Measurements from ENCODE around the gene HSD17B2. TPM values are rescaled to one million over a fixed set of nuclear protein-coding genes. Genes with fewer than 3 reads are reported as not detected.

HSD17B2 gene
- total RNA-seq, 1 donor from 2014 or later = 12.4 TPM

DNA sequence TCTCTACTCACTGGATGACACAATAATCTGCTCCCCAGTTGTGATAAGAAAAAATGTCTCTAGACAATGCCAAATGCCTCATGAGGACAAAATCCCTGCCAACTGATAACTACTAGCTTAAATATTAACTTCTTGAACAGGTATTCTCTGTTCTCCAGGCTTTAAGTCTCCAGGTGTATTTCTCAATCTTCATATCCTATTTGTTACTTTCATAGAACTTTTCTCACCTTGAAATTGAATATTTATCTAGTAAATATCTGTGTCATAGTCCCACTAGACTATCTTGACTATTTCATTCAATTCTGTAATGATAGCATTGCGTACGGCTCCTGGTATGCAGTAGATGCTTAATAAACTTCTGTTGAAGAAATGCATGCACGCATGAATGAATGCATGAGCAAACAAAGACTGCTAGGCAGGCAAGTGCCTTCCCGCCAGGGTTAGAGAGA lies 15.9 kb downstream of the HSD17B2 start:
- no peak for DNase-seq

DNA sequence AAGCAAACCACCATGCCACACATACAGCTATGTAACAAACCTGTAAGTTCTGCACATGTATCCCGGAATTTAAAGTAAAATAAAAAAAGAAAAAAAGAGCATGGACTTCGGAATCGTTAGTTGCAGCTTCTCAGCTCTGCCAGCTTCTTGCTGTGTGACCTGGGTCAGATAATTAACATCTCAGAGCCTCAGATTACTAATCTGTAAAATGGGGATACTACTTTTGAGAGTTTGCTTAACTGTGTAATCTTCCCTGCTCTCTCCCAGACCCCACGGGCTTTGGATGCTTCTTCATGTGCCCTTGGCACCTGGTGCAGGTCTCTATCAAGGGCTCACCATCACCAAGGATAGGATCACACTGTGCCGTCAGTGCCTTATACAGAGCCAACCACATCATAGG lies 16.6 kb downstream of the HSD17B2 start:
- DNase-seq = no peak

DNA sequence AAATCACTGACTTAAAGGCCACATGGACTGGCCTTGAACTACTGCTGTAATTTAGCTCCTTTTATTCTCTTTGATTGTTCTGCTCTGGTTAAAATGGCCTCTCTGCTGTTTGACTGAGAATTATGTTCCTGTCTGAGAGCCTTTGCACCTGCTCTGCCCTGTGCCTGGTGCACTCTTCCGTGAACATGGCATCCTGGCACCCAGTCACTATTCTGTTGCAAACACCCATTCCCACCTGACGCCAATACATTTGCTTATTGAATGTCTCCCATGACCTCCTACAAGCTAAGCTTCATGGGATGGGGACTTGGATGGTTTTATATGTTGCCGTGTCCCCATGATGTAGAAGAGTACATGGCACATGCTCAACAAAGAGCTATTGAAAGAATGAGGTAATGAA lies 20.1 kb downstream of the HSD17B2 start:
- no peak for DNase-seq

DNA sequence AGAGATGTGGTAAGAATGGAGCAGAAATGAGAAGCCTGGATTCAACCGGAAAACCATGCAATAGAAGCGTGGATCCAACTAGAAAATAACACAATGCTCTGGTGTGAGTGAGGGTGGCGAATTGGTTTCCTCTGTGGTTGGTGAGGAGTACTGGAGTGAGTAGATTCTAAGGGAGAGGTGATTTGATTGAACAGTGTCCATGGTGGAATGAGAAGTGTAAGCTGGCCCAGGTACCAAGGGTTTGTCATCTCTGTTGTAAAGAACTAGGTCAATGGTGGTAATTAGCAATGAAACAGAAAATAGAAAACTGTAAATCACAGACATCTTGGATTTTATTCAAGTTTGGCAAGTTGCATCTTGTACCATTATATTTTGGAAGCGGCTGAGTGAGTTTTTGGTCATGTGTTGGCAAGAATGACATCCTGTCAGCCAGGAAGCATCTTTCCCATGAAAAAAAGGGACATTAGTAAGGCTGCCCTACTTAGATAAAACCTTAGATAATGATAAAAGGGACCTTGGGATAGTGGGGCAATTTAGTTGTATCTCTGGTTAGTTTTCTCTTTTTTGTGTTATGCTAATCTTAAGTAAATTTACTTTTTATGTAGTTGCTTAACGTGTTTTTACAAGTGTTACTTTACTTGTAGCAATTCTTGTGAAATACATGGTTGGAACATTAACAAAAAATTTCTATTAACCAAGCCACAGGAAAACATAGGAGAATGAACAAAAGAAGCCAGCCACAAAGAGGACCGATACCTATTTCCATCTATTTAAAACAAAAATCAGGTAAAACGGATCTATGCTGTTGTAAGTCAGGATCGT lies 20.9 kb downstream of the HSD17B2 start:
- no peak for DNase-seq

DNA sequence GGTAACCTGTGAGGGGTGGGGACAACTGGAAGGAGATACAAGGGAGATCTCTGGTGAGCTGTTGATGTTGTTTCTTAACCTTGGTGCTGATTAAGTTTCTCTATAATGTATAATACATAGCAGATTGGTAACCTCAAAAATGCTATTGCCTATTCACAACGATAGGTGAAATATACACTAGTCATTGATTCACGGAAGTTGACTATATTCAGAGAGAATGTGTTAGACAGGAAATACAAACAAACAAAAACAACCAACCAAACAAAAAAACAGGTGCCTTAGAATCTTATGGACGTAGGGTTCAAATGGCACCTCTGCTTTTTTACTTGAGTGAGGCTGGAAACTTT lies 21.5 kb downstream of the HSD17B2 start:
- DNase-seq = no peak

DNA sequence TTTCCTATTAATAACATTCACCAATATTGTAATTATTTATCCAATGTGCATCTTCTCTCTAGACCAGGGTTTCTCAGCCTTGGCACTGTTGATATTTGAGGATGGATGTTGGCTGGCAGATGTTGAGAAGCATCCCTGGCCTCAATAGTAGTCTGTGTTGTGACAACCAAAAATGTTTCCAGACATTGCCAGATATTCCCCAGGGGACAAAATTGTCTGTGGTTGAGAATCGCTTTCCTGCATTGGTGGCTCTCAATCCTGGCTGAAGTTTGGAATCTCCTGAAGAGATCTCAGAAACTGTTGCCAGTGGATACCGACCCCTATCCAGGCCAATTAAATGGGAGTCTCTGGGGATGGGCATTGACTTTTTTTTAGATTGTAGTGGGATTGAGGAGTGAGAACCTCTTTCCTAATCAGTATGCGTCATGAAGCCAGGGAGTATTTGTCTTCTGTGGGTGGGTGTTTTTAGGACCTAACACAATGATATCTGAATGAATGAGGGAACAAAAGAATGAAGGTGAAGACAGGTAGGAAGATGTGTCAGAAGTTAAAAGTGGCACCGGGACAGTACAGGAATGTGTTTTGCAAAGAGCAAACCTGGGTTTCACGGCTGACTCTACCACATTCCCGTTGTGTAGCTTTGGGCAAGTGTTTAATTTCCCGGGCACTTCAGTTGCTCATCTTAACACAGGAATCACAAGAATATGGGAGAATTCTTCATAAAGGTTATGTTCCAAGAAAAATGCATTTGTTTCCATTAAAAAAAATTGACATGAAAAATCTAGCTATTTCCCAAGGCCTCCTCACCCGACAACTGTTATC lies 24.3 kb downstream of the HSD17B2 start:
- no peak for DNase-seq

DNA sequence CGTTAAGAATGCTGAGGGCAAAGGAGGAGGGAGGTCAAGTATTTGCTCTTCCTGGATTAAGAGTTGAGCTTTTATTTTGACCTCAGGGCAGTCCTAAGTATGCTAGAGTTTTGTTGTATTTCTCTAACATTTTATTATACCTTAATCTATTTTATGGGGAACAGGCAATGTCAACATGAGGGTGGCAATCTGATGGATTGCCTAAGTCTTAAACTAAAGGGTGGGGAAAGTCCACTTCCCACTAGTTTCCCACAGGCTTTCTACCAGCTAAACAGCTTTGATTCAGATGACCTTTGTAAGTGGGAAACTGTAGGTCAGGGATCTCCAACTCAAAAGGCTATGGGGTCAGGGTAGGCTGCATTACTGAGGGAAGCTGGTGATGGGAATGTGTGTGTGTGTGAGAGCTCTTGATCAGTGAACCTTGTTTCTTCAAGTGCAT lies 24.9 kb downstream of the HSD17B2 start:
- DNase-seq = no peak

DNA sequence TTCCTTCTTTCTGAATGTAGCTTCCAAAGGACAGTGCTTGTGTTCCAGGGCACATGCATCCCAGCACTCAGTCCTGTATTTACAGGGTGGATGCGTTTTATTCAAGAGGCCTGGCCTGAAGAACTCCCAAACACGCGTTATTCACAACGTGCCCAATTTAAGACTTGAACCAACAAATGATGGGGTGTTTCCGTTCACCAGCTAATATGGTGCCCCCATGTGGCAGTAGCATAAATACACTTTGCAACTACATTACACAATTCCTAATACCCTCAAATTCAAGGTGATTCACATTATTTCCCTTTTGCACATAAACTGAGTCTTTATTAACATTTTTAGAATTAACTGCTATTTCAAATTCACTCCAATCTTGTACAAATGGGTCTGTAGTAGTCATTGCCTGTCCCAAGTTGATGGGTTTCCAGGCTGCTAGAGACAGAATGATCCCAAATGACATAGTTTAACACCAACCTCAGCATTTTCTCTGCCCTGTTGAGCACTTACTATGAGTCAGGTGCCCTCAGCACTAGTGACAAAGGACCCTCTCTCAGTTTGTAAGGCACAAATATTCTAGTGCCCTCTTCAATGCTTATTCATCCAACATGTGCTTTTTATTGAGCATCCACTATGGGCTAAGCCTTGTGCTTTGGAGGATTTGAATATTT lies 26.9 kb downstream of the HSD17B2 start:
- no peak for DNase-seq

DNA sequence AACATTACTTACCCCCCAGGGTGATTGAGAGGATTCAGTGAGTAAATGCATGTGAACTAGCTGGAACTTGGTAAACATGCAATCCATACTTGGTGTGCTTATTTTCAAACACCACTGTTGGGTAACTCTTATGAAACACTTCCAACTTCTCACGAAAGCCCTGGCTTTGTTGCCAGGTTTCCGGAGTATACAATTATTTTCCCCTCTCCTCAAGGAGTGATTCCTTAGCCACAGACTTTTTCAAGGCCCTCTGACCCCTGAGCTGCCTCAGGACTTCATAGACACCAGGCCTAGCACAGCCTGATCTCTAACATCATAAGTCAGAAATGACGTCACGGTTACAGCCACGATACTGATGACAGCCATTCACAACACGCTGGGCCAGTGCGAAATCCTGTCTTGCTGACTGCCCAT lies 27.6 kb downstream of the HSD17B2 start:
- DNase-seq = no peak

DNA sequence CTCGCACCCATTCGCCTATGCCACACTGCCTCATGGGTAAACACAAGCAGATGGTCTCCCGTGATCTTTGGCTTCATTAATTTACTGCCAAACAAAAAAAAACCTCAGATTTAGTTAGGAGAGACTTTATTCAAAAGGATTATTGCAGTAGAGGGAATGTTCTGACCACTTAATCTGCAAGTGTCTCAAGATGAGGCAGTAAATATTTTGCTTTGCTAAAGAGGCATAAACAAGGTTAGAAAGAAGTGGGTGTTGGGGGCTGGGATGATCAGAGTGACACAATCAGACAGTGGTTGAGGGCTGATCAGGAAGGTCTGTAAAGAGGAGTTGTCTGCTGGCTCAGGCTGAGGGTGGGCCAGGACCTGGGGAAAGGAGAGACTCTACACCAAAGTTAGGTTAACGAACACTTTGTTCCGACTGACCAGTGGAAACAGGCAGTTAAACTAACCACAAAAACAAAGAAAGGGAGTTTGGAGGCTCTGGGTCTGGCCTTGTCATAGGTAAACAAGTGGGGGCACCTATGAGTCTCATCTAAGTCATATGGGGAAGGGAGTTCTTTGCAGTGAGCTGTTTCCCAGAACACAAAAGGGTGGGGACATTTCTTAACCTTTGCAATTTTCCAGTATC lies 28.5 kb downstream of the HSD17B2 start:
- no peak for DNase-seq

DNA sequence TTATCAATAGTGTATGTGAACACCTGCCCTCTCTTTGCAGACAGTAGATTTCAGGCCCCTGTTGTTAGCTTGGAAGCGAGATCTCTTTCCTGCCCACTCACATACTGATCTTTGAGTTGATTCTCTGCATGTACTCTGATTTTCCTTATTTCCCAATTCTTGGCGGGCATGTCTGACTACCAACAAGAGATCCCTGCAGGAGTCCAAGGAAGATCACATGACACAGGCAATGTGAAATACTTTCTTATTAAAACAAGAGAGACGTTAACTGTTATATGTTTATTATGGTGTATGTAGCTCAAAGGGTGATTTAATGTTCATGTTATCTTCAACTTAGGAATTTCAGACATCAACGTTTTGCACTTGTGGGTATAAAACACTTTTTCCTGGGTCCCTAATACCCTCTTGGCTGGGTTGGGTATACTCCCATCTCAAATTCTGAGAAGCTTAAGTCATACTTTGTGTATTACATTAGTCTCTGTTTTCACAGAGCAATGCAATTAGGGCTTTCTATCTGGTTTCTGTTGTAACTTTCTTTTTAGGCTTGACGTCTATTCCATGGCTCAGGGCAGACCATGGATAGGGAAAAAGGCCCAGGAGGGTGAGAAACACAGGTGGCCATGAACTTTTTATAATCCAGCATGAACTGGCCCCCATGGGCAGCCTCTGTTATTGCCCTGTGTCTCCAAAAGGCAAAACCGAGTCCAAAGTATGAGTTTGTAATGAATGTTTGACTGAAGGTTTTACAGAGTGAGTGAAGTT lies 32.2 kb downstream of the HSD17B2 start:
- no peak for DNase-seq

DNA sequence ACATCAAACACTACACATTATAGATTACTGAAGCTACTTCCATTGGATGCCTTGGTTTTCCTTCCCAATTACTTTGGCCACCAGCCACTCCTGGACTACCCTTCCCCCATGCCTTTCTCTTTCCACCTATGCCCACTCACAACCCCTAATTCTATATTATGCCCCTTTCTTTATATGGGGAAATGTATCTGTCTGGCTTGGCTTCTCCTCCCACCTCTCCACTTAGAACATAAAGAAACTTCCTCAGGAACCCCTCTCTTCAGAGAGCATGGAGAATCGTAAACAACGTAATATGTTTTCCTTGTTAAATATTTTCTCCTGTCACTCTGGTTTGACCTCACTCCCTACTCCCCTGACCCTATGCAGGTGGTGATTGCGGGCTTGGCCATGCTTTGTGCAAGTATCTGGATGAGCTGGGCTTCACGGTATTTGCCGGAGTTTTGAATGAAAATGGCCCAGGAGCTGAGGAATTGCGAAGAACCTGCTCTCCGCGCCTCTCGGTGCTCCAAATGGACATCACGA lies 32.8 kb downstream of the HSD17B2 start:
- DNase-seq = no peak

DNA sequence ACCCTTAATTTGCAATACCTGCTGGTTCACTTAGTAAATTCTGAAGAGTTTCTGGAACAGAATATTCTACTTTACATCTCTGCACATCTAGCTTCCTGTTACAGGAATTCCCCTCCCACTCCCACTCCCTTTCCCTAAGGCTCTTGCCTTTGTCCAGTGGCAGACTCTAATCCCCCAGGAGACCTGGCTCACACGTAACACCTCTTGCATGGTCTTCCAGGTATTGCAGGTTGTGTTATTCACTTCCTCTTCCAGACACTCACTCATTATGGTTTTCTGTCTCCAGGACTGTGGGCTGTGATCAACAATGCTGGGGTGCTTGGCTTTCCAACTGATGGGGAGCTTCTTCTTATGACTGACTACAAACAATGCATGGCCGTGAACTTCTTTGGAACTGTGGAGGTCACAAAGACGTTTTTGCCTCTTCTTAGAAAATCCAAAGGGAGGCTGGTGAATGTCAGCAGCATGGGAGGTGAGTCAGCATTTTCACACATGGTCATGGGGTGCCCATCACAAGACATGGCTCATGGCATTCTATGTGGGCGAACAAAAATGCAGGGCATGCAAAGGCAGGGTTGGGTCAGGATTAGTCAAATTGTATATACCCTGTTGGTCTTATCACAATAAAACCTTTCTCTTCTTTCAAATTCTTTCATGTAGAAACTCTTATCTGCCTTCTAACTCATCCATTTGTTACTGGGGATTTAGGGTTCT lies 35.8 kb downstream of the HSD17B2 start:
- DNase-seq = no peak

DNA sequence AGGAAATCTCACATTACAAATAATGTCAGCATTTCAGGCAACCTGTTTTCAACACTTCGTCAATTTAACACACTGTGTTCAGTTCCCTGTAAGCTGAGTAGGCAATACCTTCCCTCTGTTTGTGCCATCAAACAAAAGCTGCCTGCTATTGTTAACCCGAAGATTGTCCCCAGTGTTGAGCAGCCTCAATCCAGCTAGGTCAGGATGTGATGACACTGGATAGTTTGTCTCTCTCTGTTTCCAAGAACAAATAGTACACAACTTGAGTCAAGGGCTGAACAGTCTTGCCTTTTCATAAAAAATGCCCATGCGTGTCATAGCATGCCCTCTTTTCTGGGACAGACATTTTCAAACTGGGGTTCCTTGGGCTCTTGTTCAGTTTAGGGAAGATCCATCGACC lies 36.4 kb downstream of the HSD17B2 start:
- DNase-seq = no peak

DNA sequence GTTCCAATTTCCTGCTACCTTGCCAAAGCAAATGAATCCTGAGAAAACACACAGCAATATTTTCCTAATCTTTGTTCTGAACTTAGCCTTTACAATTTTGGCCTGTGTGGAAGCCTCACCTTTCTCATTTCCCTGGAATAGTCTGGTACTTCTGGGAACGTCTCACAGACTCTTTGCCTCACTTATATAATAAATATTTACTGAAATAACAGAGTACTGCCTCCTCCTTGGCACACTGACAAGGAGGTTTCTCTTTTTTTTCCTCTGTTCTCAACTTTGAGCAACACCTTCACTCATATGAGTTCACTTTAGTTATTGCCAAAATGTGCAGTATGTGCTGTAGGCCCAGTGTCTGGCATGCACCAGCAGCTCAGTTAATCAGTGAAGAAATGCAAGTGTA lies 37.3 kb downstream of the HSD17B2 start:
- DNase-seq = no peak

DNA sequence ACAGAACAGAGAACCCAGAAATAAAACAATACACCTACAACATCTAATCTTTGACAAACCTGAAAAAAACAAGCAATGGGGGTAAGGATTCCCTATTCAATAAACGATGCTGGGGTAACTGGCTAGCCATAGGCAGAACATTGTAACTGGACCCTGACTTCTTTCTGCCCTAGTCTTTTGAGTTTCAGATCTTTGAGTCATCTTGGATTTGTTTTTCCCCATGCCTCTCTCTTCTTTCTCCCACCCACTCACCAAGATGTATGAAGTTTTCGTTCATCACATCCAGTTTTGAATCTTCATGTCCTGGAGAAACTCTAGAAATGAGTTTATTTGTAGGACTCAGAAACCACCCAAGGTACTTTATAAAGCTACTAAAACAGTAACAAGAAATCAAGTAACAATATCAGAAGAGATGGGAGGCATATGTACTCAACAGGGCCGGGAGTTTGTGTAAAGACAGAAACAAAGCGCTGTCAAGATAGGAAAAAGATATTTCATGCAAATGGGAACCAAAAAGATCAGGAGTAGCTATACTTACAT lies 39.0 kb downstream of the HSD17B2 start:
- no peak for DNase-seq

DNA sequence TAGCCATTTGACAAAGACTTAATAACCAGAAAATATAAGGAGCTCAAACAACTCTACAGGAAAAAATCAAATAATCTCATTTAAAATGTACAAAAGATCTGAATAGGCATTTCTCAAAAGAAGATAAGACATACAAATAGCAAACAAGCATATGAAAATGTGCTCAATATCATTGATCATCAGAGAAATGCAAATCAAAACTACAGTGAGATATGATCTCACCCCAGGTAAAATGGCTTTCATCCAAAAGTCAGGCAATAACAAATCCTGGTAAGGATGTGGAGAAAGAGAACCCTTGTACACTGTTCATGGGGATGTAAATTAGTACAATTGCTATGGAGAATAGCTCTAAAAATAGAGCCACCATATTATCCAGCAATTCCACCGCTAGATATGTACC lies 43.1 kb downstream of the HSD17B2 start:
- DNase-seq = no peak

DNA sequence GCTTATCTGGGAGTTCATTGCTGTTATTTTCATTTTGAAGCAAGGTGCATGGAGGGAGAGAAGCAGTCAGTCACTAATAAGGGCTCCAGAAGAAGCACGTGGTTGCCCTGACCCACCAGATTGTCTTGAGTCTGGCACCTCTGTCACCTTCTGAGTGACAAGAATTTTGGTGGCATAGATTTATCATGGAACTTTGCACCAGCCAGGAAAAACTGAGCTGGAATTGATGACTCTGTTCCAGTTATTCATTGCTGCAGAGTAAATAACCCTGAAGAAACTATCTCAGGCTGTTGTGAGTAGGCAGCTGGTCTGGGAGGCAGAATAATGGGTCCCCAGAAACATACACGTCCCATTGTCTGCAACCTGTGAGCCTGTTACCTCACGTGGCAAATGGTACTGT lies 44.8 kb downstream of the HSD17B2 start:
- no peak for DNase-seq

DNA sequence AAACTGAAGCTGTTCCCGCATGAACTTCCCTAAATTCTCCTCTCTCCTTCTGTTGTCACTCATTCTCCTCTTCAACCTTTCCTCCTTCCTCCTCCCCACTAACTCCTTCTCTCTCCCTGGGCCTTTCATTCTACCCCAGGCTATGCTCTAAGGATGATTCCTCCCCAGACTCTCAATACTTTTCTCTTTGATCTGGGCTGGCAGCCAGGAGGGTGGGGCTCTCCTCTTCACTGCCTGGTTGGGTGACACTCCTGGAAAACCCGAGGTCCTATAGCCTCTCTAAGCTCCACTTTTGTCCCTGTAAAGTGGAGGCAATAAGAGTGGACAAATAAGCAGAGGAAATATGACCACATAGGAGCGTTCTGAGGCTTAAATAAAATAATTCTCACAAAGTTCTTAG lies 46.2 kb downstream of the HSD17B2 start:
- no peak for DNase-seq

DNA sequence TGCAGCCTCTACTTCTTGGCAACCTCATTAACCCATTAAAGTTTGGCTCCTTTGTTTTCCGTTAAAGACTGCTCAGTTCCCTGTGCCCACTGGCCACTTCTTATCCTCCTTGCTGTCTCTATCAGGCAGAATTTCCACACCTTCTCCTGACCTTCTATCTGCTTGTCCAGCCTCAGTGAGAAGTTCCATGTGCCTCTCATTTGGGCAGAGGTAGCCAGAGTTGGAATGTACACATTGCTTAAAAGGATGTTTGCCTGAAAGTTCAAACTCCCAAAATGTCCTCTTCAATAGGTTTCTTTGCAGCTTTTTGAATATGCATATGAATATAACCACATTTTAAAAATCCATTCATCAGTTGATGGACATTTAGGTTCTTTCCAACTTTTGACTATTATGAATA lies 47.0 kb downstream of the HSD17B2 start:
- no peak for DNase-seq
